ENCODE results near the gene PHYHIPL.

DNA sequence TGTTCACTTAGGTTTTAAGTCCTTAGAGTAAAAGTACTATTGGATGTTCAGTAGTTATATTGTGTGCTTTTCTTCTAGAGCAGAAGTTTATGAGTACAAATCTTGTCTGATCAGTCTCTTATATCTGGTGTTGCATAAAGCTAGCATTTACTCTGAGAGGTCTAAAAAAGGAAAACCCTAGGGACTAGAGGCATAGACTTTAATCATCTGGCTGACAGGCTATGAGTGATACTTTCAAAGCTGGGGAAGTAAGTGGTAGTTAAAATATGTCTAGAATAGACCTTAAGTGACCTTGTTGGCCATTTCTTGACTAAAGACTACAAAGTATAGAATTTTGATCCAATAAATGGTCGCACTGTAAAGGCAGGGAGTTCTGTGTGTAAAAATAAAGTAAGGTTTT lies 32.9 kb upstream of the PHYHIPL start:
- TF ChIP-seq, protein P1, sequence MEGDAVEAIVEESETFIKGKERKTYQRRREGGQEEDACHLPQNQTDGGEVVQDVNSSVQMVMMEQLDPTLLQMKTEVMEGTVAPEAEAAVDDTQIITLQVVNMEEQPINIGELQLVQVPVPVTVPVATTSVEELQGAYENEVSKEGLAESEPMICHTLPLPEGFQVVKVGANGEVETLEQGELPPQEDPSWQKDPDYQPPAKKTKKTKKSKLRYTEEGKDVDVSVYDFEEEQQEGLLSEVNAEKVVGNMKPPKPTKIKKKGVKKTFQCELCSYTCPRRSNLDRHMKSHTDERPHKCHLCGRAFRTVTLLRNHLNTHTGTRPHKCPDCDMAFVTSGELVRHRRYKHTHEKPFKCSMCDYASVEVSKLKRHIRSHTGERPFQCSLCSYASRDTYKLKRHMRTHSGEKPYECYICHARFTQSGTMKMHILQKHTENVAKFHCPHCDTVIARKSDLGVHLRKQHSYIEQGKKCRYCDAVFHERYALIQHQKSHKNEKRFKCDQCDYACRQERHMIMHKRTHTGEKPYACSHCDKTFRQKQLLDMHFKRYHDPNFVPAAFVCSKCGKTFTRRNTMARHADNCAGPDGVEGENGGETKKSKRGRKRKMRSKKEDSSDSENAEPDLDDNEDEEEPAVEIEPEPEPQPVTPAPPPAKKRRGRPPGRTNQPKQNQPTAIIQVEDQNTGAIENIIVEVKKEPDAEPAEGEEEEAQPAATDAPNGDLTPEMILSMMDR (IDR thresholded peaks at IDR 0.05 in 8 of 11, conservative IDR thresholded peaks at IDR 0.05 in 3 of 11), result no peak
- TF ChIP-seq POLR2AphosphoS5 (IDR thresholded peaks at IDR 0.05) (no peak), POLR2A (IDR thresholded peaks at IDR 0.05) (no peak)
